GM23338 (cell line): Measurements from ENCODE around the gene ADCK2. TPM values are rescaled to one million over a fixed set of nuclear protein-coding genes. Genes with fewer than 3 reads are reported as not detected.

ENCODE experiments used
- ATAC-seq: fragments of 200-7000 bp; cut with Tn5 transposase; 3 replicates; pipeline ENCODE4 v1.9.1; 2020
- DNase-seq: peaks from one replicate; pipeline ENCODE4 v3.0.0-alpha.2; 2015; ENCODE audit warnings: low spot score
- H2AFZ ChIP-seq: fragments of 200-600 bp; sonication (generic); 2 replicates; pipeline ENCODE4 v1.8.0; 2016; ENCODE audit warnings: antibody characterized with exemption, mild to moderate bottlenecking, moderate library complexity
- H3F3A ChIP-seq: fragments of 200-600 bp; sonication (generic); replicated peaks from 2 replicates; pipeline ENCODE4 v1.8.0; 2017; ENCODE audit warnings: antibody characterized with exemption, mixed run types, low read depth
- H3K27ac ChIP-seq: fragments of 200-600 bp; sonication (generic); 2 replicates; pipeline ENCODE4 v1.6.1; 2016; ENCODE audit warnings: low read depth
- H3K27me3 ChIP-seq: fragments of 200-600 bp; sonication (generic); 2 replicates; pipeline ENCODE4 v1.8.0; 2016; ENCODE audit warnings: mild to moderate bottlenecking, mixed run types, moderate library complexity; ENCODE audit not compliant: insufficient read depth
- H3K36me3 ChIP-seq: fragments of 200-600 bp; sonication (generic); 2 replicates; pipeline ENCODE4 v1.8.0; 2016; ENCODE audit warnings: mild to moderate bottlenecking; ENCODE audit not compliant: insufficient read depth
- H3K4me1 ChIP-seq: fragments of 200-600 bp; sonication (generic); 2 replicates; pipeline ENCODE4 v1.8.0; 2016; ENCODE audit warnings: mild to moderate bottlenecking, moderate library complexity; ENCODE audit not compliant: insufficient read depth
- H3K4me2 ChIP-seq: fragments of 200-600 bp; sonication (generic); 2 replicates; pipeline ENCODE4 v1.7.1; 2017; ENCODE audit warnings: mixed run types
- H3K4me3 ChIP-seq: fragments of 200-600 bp; sonication (generic); 2 replicates; pipeline ENCODE4 v1.6.1; 2016; ENCODE audit warnings: mixed run types
- H3K79me2 ChIP-seq: fragments of 200-600 bp; sonication (generic); replicated peaks from 2 replicates; pipeline ENCODE4 v1.8.0; 2017; ENCODE audit warnings: mild to moderate bottlenecking; ENCODE audit not compliant: insufficient read depth
- H3K9me2 ChIP-seq: fragments of 200-600 bp; sonication (generic); 2 replicates; pipeline ENCODE4 v1.8.0; 2017; ENCODE audit not compliant: insufficient read depth
- H4K20me1 ChIP-seq: fragments of 200-600 bp; sonication (generic); replicated peaks from 2 replicates; pipeline ENCODE4 v1.8.0; 2017; ENCODE audit warnings: mild to moderate bottlenecking; ENCODE audit not compliant: insufficient read depth
- H3K27ac Mint-ChIP-seq: 2 replicates; pipeline ENCODE4 v1.8.0; 2020; ENCODE audit warnings: inconsistent platforms, mild to moderate bottlenecking, moderate library complexity, mixed read lengths
- H3K27me3 Mint-ChIP-seq: 3 replicates; pipeline ENCODE4 v1.8.0; 2022; ENCODE audit warnings: low read depth, mild to moderate bottlenecking, moderate library complexity, mixed read lengths, inconsistent platforms; ENCODE audit not compliant: insufficient read depth, poor library complexity
- H3K36me3 Mint-ChIP-seq: 3 replicates; pipeline ENCODE4 v1.8.0; 2021; ENCODE audit warnings: low read depth, mild to moderate bottlenecking, inconsistent platforms, moderate library complexity, mixed read lengths
- H3K4me1 Mint-ChIP-seq: 3 replicates; pipeline ENCODE4 v1.8.0; 2020; ENCODE audit warnings: mild to moderate bottlenecking, inconsistent platforms, mixed read lengths
- H3K4me3 Mint-ChIP-seq: 3 replicates; pipeline ENCODE4 v1.8.0; 2021; ENCODE audit warnings: moderate library complexity, mild to moderate bottlenecking, inconsistent platforms, mixed read lengths
- H3K9me3 Mint-ChIP-seq: 3 replicates; pipeline ENCODE4 v1.8.0; 2020; ENCODE audit warnings: moderate library complexity, mild to moderate bottlenecking, inconsistent platforms, mixed read lengths
- CREB1 ChIP-seq: fragments of 250-450 bp; sonication (Bioruptor Pico); IDR thresholded peaks from 2 replicates; pipeline ENCODE4 v1.5.0; 2020; ENCODE audit warnings: low read depth, mild to moderate bottlenecking, moderate library complexity
- CTCF ChIP-seq, 2 experiments: fragments of 200-600 bp in 1 of 2; sonication (generic) in 1 of 2; conservative IDR thresholded peaks; 2 replicates each; pipeline versions ENCODE4 v1.5.1 to v1.6.1; 2016 to 2017; ENCODE audit warnings: antibody characterized with exemption in 2 of 2, low read depth in 2 of 2, mild to moderate bottlenecking in 2 of 2, moderate library complexity in 1 of 2
- ETS1 ChIP-seq: IDR thresholded peaks from 2 replicates; pipeline ENCODE4 v1.6.1; 2016; ENCODE audit warnings: antibody characterized with exemption
- EZH2 ChIP-seq: fragments of 200-600 bp; sonication (generic); IDR thresholded peaks from one replicate; pipeline ENCODE4 v1.8.0; 2017; ENCODE audit warnings: antibody characterized with exemption, mild to moderate bottlenecking, low read depth; ENCODE audit not compliant: unreplicated experiment
- EZH2phosphoT487 ChIP-seq: fragments of 200-600 bp; sonication (generic); IDR thresholded peaks from one replicate; pipeline ENCODE4 v1.8.1; 2018; ENCODE audit warnings: antibody characterized with exemption; ENCODE audit not compliant: unreplicated experiment
- JUNB ChIP-seq: IDR thresholded peaks from one replicate; pipeline ENCODE4 v1.6.1; 2016; ENCODE audit warnings: antibody characterized with exemption; ENCODE audit not compliant: unreplicated experiment
- NANOG ChIP-seq: IDR thresholded peaks from 2 replicates; pipeline ENCODE4 v1.6.1; 2016; ENCODE audit warnings: antibody characterized with exemption, borderline replicate concordance
- POLR2AphosphoS5 ChIP-seq: IDR thresholded peaks from 2 replicates; pipeline ENCODE4 v1.6.1; 2016; ENCODE audit warnings: antibody characterized with exemption, low read depth
- REST ChIP-seq: IDR thresholded peaks from one replicate; pipeline ENCODE4 v1.6.1; 2018; ENCODE audit warnings: antibody characterized with exemption; ENCODE audit not compliant: unreplicated experiment
- STAT1 ChIP-seq: IDR thresholded peaks from one replicate; pipeline ENCODE4 v1.6.1; 2016; ENCODE audit warnings: antibody characterized with exemption; ENCODE audit not compliant: unreplicated experiment
- ZNF114 ChIP-seq: fragments of 250-450 bp; sonication (Bioruptor Pico); IDR thresholded peaks from 2 replicates; pipeline ENCODE4 v1.5.0; 2020; ENCODE audit warnings: mild to moderate bottlenecking, moderate library complexity
- ZNF331 ChIP-seq: fragments of 250-450 bp; sonication (Bioruptor Pico); IDR thresholded peaks from 2 replicates; pipeline ENCODE4 v1.5.0; 2020; ENCODE audit warnings: low read depth, mild to moderate bottlenecking, moderate library complexity
- ZNF462 ChIP-seq: fragments of 250-450 bp; sonication (Bioruptor Pico); IDR thresholded peaks from 2 replicates; pipeline ENCODE4 v1.5.0; 2020; ENCODE audit warnings: mild to moderate bottlenecking, moderate library complexity
- polyA plus RNA-seq: library from polyadenylated mRNA; unstranded; fragments of >200 nt; fragmentation: Nextera tagmentation; extraction: Ambion mirVana; gene quantifications from 2 replicates; pipeline ENCODE4 v1.2.1, GENCODE V29; 2016
- total RNA-seq: library from RNA; depleted of rRNA; stranded (reverse); fragments of >200 nt; shearing (Covaris generic); gene quantifications from 2 replicates; pipeline ENCODE4 v1.2.3, GENCODE V29; 2014

Gene ADCK2
- total and polyA plus RNA-seq, 2 experiments from 2014 or later = 4.7 to 14.4 TPM

GRCh38 chr7:140649556-140650205 lies 23.1 kb upstream of the ADCK2 start:
- Histone ChIP-seq H3K27ac (no peak overlapping the region), H3K79me2 (no peaks in the 10 kb centered on the region), H3K4me1 (0 out of 2 replicates have a peak, but pooled peaks cover 5% of the 10 kb centered on the region), H3K9me2 (no peaks in the 10 kb centered on the region), H4K20me1 (no peaks in the 10 kb centered on the region), H3K4me2 (no peak overlapping the region), H2AFZ (no peak overlapping the region), H3K27me3 (no peaks in the 10 kb centered on the region), H3K36me3 (no peaks in the 10 kb centered on the region), H3F3A (no peaks in the 10 kb centered on the region; the same call in 1 of the 2 replicates), H3K4me3 (no peak overlapping the region)
- no peak overlapping the region for H3K4me3 Mint-ChIP-seq
- ATAC-seq (no peak), DNase-seq (no peak)
- H3K9me3 Mint-ChIP-seq = no peaks in the 10 kb centered on the region
- H3K27ac Mint-ChIP-seq = no peak overlapping the region
- TF ChIP-seq NANOG = no peak
- no peak for TF ChIP-seq EZH2
- no peak for TF ChIP-seq CTCF (conservative IDR thresholded peaks at IDR 0.05; ENCODE audit: low read depth in 2 of 2)
- no peak for TF ChIP-seq ETS1
- no peak for TF ChIP-seq STAT1
- no peak for TF ChIP-seq REST
- TF ChIP-seq POLR2AphosphoS5 = no peak
- no peak for TF ChIP-seq EZH2phosphoT487
- TF ChIP-seq ZNF114 = no peak
- TF ChIP-seq JUNB = no peak
- TF ChIP-seq CREB1 (CRISPR knock-in tag) = no peak
- no peak for TF ChIP-seq ZNF462 (CRISPR knock-in tag)
- no peak for TF ChIP-seq ZNF331 (CRISPR knock-in tag)
- no peaks in the 10 kb centered on the region for H3K36me3 Mint-ChIP-seq
- H3K27me3 Mint-ChIP-seq = peaks cover 21% of the 10 kb centered on the region
- H3K4me1 Mint-ChIP-seq = peaks cover 11% of the 10 kb centered on the region
